ENCODE measurements around the gene GRAP2. TPM values are rescaled to one million over a fixed set of nuclear protein-coding genes. Genes with fewer than 3 reads are reported as not detected.

GRAP2 gene
- total and polyA plus RNA-seq, 2 of the 8 experiments (the other 6 are each of a cell fraction or from before 2014, with no cell fraction given), result 0.08 TPM; not detected in 1

DNA sequence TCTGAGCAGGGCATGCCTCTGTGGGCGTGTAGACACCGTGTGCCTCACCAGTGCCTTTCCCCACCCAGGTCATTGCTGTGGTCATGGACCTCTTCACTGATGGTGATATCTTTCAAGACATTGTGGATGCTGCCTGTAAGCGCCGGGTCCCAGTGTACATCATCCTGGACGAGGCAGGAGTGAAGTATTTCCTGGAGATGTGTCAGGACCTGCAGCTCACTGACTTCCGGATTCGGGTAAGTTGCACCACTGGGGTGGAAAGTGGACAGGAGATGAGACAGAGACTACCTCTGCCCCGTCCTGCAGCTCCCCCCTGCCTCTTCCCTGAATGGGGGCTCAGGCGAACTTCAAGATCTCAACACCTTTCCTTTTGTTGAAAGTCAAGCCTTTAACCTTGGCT, 118.2 kb downstream of the GRAP2 start:
- H3K27me3 ChIP-seq (replicated peaks in 1 of 4; ENCODE audit: control insufficient read depth in 3 of 4, extremely low read depth in 1 of 4, insufficient read depth in 3 of 4, low read length in 3 of 4), result no peaks in the 10 kb centered on the region
- H3K14ac ChIP-seq (ENCODE audit: insufficient read length), result no peak overlapping the region
- H3K56ac ChIP-seq (replicated peaks; ENCODE audit: insufficient read length, low read depth, low read length), result no peak overlapping the region
- H3K9me3 ChIP-seq (ENCODE audit: insufficient read depth in 2 of 2, low read depth in 1 of 2, low read length in 1 of 2), result no peaks in the 10 kb centered on the region
- no peak overlapping the region for H3K23ac ChIP-seq (ENCODE audit: insufficient read length)
- H4K20me1 ChIP-seq (replicated peaks in 1 of 2; ENCODE audit: control insufficient read depth in 1 of 2, insufficient read depth in 2 of 2, low read length in 2 of 2), result peaks cover 0 to 6% of the 10 kb centered on the region in 2 experiments
- no peak overlapping the region for H3K4ac ChIP-seq (replicated peaks; ENCODE audit: insufficient read length, low read depth, low read length)
- 84% methylated on average over 9 of the region's 9 CpGs; no CpG with 5 or more reads in 1 of the 2 experiments for WGBS, 2 experiments (ENCODE audit: extremely low coverage in 1 of 2, insufficient coverage in 1 of 2, insufficient read length in 1 of 2, insufficient replicate concordance in 2 of 2, low coverage in 1 of 2, low lambda C conversion rate in 2 of 2, missing lambda C conversion rate in 1 of 2)
- no peak overlapping the region for H3K4me2 ChIP-seq (ENCODE audit: insufficient read depth in 1 of 2, low read depth in 2 of 2, low read length in 2 of 2)
- H4K5ac ChIP-seq (ENCODE audit: insufficient read length, low read depth, low read length), result no peak overlapping the region
- peaks cover 0 to 20% (median 8%) of the 10 kb centered on the region in 4 experiments; a peak in 5 of 8 replicates for H3K36me3 ChIP-seq (ENCODE audit: control insufficient read depth in 2 of 4, insufficient read depth in 4 of 4, low read length in 3 of 4)
- no peak overlapping the region for H3K27ac ChIP-seq (ENCODE audit: low read depth, low read length)
- no peak for DNase-seq (ENCODE audit: low read depth in 1 of 2, low spot score in 2 of 2)
- no peak overlapping the region for H3K18ac ChIP-seq (ENCODE audit: extremely low read depth, low read length)
- H2BK5ac ChIP-seq (ENCODE audit: low read depth, low read length), result no peak overlapping the region
- H3K79me1 ChIP-seq (ENCODE audit: low read depth, low read length), result no peaks in the 10 kb centered on the region
- ChIA-PET POLR2A (ENCODE audit: partially characterized antibody) (no interaction called here), CTCF (ENCODE audit: partially characterized antibody) (interaction anchor here (1.9 to 12.1 kb wide), 2 partner anchors 17 to 85 kb away, joined by 5 to 110 read pairs; no protein-coding TSS in a partner anchor)
- H4K8ac ChIP-seq (ENCODE audit: extremely low read depth, insufficient read depth, low read length), result no peak overlapping the region
- no peak overlapping the region for H2BK12ac ChIP-seq (ENCODE audit: low read depth, low read length)
- H3K9ac ChIP-seq (replicated peaks in 1 of 4; ENCODE audit: extremely low read depth in 1 of 4, low read depth in 3 of 4, low read length in 3 of 4), result no peak overlapping the region
- no peak overlapping the region for H2AFZ ChIP-seq (ENCODE audit: low read length)
- no peak overlapping the region for H2BK20ac ChIP-seq (ENCODE audit: low read length)
- FAIRE-seq, result no peak
- H3K79me2 ChIP-seq (ENCODE audit: control insufficient read depth in 1 of 2, insufficient read depth in 2 of 2, low read length in 2 of 2), result no peaks in the 10 kb centered on the region; a peak in 1 of 4 replicates
- H2BK15ac ChIP-seq (ENCODE audit: low read length), result no peak overlapping the region
- no peak overlapping the region for H2BK120ac ChIP-seq (replicated peaks; ENCODE audit: low read depth, low read length)
- no peak overlapping the region for H4K91ac ChIP-seq (replicated peaks; ENCODE audit: insufficient read length, low read length)
- no peaks in the 10 kb centered on the region for H3K23me2 ChIP-seq (ENCODE audit: low read depth, low read length)
- no peak overlapping the region for H2AK5ac ChIP-seq (ENCODE audit: low read depth, low read length)
- no peak overlapping the region for H3K4me3 ChIP-seq (ENCODE audit: extremely low read depth in 1 of 4, insufficient read depth in 2 of 4, low read depth in 3 of 4, low read length in 4 of 4)
- H3K4me1 ChIP-seq (replicated peaks in 1 of 4; ENCODE audit: control insufficient read depth in 3 of 4, insufficient read depth in 4 of 4, low read length in 3 of 4), result no peaks in the 10 kb centered on the region
- no peak for TF ChIP-seq GTF2F1 (IDR thresholded peaks at IDR 0.05; ENCODE audit: borderline replicate concordance, low read depth, low read length)

Data from H1 (cell line).